Stimulated activated CD8-positive, alpha-beta memory T cell treated with anti-CD3 and anti-CD28 coated beads, Interleukin-7, amount 100 ng/mL, for 1 hour (primary cell): ENCODE data around the gene ST14.
"Not testable (repeated sequence)": the region's sequence is repeated elsewhere in the genome, so short reads cannot be mapped to it uniquely, and the experiment has no call there.

Source experiments
- DNase-seq, 2 donors: peaks; one replicate each; pipeline ENCODE4 v3.0.0-alpha.2; 2020; ENCODE audit warnings: low read depth in 2 of 2

ST14 gene

DNA sequence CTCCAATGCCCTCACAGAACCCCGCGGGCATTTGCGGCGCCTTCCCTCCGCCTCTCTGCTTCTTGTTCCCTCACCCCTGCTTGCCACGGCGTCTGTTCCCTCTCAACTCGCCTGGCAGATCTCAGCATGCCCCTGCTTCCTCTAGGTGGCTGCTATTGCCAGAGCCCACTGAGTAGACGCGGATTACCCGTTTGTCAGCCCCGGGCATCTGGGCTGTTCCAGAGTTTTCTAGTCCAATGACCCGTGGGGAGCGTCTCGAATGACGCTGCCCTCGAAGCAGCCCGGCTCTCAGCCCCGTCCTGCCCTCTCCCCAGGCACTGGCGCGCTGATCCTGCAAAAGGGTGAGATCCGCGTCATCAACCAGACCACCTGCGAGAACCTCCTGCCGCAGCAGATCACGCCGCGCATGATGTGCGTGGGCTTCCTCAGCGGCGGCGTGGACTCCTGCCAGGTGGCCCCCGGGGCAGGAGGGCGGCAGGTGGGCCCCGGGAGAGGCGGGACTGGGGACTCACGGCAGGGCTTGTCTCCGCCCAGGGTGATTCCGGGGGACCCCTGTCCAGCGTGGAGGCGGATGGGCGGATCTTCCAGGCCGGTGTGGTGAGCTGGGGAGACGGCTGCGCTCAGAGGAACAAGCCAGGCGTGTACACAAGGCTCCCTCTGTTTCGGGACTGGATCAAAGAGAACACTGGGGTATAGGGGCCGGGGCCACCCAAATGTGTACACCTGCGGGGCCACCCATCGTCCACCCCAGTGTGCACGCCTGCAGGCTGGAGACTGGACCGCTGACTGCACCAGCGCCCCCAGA is 49.7 kb downstream of the ST14 start:
- DNase-seq = no peak

DNA sequence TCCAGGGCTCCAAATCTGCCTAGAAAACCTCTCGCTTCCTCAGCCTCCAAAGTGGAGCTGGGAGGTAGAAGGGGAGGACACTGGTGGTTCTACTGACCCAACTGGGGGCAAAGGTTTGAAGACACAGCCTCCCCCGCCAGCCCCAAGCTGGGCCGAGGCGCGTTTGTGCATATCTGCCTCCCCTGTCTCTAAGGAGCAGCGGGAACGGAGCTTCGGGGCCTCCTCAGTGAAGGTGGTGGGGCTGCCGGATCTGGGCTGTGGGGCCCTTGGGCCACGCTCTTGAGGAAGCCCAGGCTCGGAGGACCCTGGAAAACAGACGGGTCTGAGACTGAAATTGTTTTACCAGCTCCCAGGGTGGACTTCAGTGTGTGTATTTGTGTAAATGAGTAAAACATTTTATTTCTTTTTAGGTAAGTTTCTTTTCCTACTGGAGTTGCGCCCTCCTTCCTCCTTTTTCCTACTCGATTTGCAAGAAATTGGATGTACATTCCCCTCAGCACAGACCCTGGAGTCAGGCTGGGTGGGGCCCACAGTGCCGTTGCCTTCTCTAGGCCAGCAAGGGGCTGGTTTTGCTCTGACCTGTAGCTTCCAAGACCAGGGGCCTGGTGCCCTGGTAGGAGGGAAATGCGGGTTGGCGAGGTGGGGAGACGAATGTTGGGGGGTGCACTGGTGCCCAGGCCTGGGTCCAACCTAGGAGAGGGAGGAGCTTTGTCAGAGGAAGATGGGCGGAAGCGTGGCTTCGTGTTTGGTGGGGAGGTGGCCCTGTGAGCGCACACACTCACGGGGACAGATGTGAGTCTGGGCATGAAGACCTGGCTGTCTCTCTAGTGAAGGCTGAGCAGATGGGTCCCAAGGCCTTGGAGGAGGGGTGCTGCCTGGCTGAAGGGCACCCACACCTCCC is 50.6 kb downstream of the ST14 start:
- no peak for DNase-seq

DNA sequence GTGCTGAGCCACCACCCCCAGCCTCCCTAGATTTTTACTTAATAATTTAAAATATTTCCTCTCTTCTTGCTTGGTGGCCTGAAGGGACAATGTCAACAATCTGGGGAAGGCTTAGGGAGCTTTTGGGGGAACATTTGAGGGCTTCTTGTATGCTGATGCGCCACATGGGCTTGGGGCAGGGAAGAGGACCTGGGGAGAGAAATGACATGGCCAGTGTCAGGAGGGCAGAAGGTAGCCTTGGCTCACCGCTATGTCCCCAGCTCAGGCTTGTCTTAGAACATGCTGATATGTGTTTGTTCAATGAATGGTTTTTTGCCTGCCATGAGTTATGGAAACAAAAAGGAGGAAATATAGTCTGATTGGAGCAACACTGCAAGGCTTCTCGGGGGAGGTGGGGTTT is 51.6 kb downstream of the ST14 start:
- no peak for DNase-seq

DNA sequence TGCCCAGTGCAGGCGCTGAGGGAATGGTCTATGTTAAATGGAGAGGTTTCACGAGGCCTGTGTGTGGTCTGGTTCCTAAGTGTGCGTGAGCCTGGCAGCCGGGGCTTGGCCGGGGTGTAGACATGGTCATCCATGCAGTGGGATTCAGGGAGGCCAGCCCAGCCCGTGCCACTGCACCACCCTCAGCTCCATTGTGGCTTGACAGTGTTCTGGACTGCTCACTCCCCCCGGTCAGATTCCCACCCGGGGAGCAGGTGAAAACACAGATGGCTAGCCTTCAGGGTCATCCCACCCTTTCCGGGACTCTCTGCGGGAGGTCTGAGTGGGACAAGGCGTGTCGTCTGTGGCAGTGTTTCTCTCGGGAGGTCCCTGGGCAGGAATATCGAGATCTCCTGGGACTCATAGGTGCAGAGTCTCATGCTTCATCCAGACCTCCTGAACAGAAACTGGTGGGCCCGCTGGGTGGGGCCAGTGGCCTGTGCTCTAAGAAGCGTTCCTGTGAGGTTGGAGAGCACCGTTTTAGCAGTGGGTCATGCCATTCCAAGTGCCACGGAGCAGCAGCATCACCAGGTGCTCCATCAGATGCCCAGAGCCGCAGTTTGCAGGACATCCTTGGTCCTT is 52.3 kb downstream of the ST14 start:
- DNase-seq = no peak

DNA sequence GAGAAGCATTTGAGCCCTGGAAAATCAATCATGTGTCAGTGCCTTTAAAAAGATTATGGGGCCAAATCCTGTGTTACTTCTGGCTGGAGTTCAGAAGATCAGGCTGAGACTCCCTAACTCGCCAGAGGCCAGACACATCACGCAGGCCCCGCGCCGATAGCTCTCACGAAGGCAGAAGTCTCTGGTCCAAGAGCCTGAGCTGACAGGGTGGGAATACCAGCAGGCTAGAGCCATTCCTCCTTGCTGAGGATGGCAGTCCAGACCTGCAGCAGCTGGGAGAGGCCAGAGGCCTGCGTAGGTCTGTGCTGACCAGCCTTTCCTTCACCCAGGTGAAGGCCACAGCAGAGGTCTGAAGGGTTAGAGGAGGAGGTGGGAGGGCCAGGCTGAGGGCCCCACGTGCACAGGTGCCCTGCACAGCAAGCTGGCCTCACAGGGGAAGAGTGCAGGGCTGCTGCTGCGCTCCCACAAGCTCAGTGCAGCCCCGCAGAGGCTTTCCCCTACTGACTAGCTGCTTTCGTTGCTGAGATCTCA is 52.9 kb downstream of the ST14 start:
- DNase-seq = no peak

DNA sequence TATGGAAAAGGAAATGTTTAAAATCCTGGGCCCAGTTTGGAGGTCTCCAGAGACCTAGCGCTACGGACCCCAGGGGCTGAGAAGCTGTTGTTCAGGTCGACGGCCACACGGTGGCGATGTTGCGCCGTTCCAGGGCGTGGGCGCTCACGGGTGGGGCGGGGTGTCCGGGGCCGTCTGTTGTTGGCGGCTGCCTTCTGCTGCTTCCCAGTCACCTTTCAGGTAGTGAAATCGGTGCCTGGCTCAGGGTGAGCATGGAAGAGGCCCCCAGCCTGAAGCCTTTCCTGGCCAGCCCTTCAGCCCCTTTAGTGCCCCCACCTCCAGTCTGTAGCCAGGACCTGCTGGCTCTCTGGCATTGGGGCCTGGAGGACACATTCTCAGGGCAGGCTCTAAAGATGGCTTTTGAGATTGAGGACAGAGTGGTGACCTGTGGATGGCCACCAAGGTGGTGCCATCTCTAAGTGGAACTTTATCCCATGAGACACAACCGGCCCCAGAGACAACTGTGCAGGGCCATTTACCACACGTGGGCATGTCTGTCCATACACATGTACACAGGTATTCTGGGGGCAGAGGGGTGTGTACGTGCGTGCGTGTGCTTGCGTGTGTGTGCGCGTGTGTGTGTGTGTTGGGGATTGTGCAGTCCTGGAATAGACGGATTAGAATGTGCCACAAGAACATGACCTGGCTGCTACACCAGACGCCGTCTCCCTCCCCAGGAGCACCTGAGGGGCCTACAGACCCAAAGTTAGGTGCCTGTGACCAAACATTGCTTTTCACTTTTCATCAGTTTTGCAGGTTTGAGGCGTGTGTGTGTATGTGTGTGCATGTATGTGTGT is 53.8 kb downstream of the ST14 start:
- peak; percentile 43 to 59 for DNase-seq

DNA sequence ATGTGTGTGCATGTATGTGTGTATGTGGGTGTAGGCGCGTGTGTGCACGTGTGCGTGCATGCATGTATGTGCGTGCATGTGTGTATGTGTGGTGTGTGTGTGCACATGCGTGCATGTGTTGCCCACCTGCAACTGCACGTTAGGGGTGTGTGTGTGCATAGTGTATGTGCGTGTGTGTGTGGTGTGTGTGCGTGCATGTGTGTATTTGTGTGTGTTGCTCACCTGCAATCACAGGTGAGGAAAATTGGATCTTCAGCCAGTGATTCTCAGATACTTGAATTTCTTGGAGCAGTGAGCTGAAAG is 54.3 kb downstream of the ST14 start:
- DNase-seq = no peak

DNA sequence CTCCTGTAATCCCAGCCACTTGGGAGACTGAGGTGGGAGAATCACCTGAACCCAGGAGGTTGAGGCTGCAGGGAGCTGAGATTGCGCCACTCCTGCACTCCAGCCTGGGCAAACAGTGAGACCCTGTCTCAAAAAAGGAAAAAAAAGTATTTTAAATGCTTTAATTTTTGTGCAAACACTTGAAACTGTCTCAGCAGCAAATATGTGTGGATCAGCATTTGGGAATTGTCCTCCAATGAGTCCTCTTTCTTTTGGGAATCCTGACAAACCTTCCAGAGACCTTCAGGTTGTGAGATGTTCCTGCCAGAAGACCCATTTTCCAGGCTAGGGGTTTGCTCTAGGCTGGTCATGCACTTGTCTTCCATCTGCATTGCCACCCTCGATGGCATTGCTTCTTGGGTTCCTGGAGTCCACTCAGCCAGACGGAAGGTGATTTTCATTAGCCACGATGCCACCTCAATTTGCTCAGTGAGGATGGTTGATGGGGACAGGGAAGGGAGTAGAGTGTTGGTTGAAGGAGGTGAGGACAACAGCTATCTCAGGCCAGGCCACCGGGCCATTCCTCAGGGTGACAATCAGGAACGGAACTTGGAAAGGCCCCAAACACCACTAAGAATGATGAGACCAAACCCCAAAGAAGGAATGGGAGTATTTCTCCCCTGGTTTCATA is 55.4 kb downstream of the ST14 start:
- DNase-seq = no peak

DNA sequence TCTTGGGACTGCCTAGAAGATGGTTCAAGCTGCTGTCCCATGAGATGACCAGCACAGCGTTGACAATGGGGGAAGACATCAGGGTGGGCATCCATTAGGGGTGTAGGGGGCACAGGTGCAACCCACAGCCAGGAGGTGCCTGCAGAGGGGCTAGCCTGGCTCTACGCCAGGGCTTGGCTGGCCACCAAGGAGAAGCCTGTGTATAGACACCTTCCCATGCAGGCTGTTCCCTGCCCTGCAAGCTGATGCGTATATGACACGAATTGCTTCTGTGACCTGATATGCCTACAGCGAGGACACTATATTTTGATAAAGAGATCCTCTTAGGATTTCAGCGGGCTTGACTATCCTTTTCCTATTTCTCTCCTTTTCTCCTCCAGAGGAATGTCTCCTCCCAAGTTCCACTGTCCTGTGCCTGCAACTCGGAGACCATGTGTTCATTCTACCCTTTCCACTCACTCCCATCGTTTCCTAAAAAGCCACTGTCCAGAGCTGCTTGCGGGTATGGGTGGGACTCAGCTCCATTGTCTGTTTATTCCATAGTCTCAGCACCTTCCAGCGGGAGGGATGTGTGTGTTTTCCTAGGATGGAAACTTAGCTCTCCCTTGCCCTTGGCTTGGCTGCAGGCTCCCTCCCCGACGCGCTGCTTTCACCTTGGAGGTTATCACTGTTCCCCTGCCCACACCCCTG is 56.1 kb downstream of the ST14 start:
- DNase-seq = no peak

DNA sequence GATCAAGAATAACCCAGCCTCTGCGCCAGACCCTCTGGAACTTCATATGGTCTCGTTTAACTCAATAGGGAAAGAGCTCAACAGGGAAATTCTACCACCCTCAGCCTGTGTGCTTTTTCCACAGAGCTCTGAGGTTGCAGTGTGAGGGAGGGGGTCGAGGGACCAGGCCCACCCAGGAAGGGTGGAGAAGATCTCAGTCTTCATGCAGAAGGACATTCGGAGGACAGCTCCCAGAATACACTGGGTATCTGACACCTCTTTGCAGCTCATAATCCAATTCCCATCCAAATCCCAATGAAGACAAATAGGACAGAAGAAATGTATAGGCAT is 56.6 kb downstream of the ST14 start:
- no peak for DNase-seq

DNA sequence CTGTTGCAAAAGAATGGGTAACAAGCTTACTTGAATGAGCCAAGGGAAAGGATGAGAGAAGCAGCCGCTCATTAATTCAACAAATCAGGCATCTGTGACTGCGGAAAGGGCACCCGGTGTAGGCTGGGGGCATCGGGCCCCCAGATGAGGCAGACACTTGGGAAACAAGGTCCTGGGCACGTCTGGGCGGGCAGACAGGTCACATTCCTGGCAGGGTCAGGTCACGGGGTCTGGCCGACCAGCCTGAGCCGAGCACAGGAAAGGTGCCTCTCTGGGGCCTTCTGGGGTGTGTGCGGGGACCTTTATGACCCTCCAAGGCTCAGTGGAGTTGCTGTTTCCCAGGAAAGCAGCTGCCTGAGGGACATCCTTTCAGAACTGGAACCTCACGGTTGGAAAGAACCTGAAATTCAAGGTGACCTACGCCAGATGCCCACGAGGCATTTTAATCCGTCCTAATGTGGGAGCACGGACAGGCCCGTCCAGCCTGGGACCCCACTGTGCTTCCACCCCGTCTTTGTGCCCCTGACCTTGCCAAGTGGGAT is 57.1 kb downstream of the ST14 start:
- DNase-seq = no peak

DNA sequence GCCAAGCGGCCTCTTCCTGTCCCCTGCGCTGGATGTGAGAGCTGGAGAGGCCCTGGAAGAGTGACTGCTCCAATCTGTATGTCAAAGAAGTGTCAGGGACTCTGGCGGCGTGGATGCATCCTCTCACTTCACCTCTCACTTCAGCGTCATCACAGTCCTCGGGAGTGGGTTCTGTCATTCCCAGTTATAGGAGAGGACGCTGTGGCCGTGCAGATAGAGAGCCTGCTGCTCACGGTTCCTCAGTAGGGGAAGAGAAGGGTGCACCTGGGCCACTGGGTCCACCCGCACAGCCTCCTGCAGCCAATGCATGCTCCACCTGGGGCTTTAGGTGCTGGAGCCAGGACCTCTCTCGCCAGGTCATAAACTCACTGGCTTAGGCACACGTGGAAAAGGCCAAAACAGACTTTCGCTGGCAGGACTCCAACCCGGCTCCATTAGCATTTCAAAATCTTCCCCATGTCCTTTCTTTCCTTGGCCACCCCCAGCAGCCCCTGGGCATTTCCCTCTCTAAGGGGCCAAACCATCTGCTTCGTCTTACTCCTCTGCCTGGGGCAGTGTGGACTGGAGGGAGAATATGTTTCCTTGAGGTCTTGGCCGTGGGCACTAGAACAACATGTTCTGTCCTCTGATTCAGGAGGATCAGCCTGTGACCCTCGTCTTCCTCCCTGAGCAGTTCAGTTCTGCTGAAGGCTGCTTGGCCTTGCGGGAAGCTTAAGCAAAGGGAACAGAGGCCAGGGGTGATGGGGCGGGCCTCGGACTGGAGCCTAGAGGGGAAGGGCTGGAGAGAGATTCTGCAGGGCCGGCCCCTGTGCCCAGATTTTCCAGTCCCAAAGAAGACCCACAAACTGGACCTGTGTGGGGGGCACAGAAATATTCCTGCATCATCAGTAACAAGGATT is 57.8 kb downstream of the ST14 start:
- DNase-seq = no peak

DNA sequence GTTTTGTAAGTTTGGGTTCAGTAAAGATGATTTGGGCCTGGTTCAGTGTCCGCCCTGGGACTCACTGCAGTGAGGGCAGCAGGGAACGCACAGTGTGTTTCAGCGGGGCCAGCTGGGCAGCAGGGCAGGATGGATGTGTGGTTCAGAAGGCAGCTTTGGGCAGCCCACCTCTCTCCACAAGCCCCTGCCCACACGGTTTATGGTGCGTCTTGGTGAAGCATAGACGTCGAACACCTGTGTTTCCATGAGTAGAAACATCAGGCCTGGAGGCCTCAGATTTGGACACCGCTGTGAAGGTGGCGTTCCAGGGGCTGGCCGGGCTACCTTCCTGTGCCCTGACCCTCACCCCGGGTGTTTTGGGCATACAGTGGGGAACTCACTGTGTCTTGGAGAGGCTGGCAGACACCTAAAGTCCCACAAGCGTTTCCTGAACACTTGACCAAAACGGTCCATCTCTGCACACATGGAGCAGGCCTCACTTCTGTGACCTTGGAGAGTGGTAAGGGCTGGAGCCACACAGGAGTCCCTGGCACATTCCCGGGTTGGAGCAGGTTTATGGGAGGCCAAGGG is 59.0 kb downstream of the ST14 start:
- no peak for DNase-seq

DNA sequence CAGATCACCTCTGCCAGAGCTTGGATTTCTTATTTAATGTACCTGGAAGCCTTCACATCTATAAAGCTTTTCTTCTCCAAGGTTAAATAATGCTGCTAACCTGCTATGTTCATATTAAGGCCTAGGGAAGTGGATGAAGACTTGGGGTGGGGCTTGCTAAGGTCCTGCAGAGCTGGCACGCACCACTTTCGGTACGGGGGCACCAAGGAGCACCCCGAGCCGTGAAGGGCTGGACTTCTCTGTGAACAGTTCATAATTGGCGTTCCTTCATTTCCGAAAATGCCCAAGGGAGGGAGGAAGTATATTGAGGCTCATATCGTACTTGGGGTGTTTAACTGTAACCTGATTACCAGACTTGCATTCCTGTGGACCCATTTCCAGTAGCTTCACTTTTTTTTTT is 59.6 kb downstream of the ST14 start:
- DNase-seq = no peak

DNA sequence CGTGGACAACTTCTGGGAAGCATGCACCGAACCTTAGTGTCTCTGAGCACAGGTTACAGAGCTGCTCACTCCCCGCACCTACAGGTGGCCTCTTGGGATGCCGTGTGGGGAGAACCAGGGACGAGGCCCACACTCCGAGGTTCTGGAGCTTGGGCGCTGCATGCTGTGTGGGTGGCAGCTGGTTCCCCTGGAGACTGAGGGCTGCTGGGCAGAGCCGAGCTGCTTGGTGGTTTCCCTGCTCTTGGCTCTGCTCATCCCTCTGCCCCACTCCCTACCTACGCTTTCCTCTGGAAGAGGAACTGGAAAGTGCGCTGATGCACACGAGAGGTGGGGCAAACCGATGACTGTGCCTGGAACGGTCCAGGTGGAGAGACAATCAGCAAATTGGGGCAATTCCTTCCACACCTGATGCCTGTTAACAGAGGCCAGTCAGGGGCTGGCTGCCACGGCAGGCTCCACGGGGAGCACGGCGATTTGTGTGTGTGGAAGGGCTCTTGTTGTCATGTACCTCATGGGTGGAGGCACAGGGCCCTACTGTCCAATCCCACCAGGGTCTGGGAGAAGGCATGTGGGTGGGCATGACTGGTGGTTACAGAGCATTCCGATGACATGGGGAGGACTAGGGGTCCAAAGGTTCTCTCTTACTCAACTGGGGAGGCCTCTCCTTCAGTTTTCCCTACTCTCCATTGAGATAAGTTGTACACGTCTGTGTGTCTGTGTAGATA is 60.9 kb downstream of the ST14 start:
- no peak for DNase-seq

DNA sequence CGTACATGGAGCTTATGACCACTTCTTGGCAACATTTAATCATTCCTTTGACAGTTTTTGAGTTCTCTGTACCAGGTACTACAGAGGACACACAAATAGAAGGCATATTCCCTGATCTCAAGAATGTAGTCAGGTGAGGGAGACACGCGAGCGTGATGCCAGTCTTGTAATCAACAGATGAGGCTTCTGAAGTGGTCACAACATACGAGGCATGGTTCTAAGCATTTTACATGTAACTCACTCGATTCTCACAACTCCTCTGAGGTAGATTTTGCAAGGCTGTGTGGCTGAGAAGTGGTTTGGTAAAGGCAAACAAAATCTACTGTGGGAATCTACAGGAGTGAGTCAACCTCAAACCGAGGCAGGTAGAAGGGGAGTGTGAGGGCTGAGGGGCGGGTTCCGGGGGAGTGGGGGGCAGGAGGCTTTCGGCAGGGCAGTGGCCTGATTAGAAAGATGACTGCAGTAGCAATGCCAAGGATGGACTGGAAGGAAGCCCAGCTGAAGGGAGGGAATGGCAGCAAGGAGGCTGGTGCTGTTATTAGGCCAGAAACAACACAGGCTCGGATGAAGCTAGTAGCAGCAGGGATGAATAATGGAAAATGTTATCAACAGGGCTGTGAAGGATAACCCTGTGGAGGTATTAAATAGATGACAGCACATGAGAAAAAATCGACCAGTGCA is 63.8 kb downstream of the ST14 start:
- DNase-seq = no peak

DNA sequence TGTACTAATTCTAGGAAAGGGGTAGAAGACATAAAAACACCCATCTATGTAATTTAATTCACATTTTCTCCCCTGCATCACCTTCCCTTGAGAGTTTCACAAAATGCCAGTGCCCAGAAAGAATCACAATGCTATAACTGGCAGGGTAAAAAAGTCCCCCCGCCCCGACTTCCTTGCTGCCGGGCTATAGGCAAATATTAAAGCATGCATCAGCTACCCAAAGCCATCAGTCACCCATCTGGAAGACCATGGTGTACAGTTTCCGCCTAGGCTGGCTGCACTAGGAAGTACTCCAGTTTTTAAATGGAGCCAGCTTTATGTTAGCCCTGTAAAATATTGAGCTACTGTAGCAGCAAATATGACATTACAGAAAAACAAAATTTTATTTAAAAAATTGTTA is 67.8 kb downstream of the ST14 start:
- DNase-seq = no peak

DNA sequence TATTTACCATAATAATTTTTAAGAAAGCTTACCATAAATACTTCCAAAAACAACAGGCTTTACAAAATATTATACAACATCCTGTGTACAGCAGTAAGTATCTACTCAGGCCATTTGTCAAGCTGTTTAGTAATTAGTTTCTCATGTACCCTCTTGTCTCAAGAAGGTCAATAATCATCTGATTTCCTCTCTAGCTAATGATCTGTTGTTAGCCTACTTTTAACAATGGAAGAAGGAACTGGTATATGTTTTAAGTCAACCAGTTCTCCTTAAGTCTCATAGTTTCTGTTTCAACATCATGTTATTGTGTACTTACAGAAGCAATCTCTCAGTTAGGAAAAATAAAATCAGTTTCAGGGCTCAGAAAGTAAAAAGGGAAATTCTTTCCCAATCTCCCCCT is 73.9 kb downstream of the ST14 start:
- not testable (repeated sequence) for DNase-seq
